ENCODE measurements around the gene LPXN.

LPXN gene

DNA sequence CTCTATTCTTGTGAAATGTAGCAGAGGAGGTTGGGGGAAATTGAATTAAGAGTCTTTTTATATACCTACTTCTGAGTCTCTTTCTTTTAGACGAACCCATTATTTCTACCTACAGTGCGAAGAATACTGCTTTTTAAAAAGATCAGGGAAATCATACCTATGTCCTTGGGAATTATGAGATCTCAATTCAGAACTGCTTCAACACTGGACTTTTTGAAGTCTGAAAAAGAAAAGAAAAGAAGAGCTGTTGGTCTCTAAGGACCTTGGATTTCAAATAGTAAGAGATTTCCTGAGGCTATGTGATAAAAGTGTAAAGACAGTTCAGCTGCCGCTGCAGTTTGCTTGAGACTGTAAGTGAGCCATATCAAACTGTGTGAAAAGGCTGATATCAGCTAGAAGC, 64.0 kb downstream of the LPXN start:
- TF ChIP-seq, protein P1, sequence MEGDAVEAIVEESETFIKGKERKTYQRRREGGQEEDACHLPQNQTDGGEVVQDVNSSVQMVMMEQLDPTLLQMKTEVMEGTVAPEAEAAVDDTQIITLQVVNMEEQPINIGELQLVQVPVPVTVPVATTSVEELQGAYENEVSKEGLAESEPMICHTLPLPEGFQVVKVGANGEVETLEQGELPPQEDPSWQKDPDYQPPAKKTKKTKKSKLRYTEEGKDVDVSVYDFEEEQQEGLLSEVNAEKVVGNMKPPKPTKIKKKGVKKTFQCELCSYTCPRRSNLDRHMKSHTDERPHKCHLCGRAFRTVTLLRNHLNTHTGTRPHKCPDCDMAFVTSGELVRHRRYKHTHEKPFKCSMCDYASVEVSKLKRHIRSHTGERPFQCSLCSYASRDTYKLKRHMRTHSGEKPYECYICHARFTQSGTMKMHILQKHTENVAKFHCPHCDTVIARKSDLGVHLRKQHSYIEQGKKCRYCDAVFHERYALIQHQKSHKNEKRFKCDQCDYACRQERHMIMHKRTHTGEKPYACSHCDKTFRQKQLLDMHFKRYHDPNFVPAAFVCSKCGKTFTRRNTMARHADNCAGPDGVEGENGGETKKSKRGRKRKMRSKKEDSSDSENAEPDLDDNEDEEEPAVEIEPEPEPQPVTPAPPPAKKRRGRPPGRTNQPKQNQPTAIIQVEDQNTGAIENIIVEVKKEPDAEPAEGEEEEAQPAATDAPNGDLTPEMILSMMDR (IDR thresholded peaks at IDR 0.05; ENCODE audit: low read depth, low read length): no peak
- DNase-seq (ENCODE audit: extremely low read depth, low read depth): no peak

DNA sequence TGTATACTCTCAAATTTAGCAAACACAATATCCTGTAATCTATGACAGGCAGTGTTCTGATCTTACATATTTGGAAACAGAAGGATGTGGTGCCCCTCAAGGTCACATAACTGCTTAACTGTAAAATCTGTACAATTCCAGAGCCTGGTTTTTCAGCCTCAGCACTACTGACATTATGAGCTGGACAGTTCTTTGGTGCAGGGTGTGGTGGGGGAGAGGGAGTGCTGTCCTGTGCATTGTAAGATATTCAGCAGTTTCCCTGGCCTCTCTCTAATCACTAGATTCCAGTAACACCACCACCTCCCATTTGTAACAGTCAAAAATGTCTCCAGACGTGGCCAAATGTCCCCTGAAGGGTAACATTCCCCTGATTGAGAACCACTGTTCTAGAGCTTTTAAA, 65.9 kb downstream of the LPXN start:
- TF ChIP-seq, protein P1 (IDR thresholded peaks at IDR 0.05; ENCODE audit: low read depth, low read length): no peak
- DNase-seq (ENCODE audit: extremely low read depth, low read depth): no peak

DNA sequence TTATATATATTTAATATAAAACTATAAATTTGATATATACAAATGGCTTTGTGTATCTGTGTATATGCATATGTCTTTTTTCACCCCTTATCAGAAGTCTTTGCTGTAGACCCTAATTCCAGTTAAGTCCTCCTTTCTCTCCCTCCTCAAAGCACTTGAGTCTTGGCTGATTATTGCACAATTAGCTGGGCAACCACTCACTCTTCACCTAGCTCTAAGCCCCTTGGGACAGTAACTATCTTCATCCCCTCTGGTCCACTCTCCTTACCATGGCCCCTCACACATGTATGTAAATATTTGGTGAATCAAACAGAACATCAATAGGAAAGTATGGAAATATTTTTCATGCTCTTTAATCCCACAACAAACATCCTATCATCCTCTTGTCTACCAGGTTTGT, 66.8 kb downstream of the LPXN start:
- TF ChIP-seq, protein P1 (IDR thresholded peaks at IDR 0.05; ENCODE audit: low read depth, low read length): no peak
- no peak for DNase-seq (ENCODE audit: extremely low read depth, low read depth)

DNA sequence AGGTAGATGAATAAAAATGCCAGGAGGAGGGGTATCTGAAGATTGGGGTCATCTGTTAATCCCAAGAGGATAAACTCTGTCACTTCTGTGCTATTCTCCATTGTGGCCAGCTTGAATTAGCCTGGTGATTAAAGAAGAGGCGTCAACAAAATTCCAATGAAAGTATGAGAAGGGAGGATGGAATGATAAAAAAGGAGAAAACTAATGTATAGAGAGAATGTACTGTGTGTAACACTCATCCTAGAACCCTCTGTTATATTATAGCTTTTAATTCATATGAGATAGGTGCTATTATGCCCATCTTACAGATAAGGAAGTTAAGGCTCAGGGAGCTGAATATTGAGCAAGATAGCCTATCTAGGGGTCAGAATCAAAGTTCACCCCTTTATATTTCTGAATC, 67.7 kb downstream of the LPXN start, which contains the start of gene OR5B21:
OR5B21 (minus strand) TSS at position 101 of the 400 bp plus-strand sequence; CDS start at position 101, 0 bp downstream.
- DNase-seq (ENCODE audit: extremely low read depth, low read depth): no peak
- TF ChIP-seq, protein P1 (IDR thresholded peaks at IDR 0.05; ENCODE audit: low read depth, low read length): no peak

DNA sequence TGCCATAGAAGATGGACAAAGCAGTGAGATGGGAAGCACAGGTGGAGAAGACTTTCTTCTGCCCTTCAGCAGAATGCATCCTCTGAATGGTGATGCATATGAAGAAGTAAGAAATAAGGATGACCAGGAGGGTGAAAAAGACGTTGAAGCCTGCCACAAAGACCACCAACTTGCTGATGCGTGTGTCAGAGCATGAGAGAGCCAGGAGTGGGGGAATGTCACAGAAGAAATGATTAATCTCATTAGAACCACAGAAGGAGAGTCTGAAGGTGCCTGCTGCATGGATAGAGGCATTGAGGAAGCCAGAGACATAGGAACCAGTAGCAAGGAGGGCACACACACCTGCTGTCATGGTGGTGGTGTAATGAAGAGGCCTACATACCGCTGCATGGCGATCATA, 68.3 kb downstream of the LPXN start:
- DNase-seq (ENCODE audit: extremely low read depth, low read depth): no peak
- TF ChIP-seq, protein P1 (IDR thresholded peaks at IDR 0.05; ENCODE audit: low read depth, low read length): no peak

DNA sequence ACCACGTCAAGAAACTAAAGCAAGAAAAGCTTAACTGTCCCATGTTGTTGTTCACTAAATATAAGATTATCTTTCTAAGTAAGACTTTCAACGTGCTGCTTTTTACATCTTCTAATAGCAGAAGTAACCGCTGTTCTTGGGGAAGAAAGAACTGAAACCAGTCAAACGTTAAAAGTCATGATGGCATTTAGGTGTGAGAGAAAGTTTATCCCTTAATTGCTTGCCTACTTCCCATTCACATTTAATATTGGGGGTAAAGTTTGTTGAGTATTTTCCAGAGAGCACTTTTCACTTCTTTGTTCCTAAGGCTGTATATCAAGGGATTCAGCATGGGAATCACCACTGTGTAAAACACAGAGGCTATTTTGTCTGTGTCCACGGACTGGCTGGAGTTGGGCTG, 68.7 kb downstream of the LPXN start:
- DNase-seq (ENCODE audit: extremely low read depth, low read depth): no peak
- TF ChIP-seq, protein P1 (IDR thresholded peaks at IDR 0.05; ENCODE audit: low read depth, low read length): no peak

DNA sequence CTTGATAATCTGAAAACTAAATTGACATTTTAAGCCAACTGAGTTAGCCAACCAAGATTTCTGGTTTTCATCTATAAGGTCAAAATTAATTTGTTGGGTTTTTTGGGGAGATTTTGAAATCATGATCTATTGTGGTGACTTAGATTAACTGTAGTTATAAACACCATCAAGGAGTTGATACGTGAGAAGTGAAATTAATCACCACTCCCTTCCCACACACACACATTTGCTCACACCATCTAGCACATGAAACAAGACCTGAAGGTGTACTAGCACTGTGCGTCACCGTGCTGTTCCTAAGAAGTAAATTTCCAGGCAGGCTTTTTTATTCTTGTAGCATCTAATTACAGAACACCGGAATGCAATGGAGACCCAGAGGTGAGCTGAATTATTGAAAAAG, 69.8 kb downstream of the LPXN start:
- TF ChIP-seq, protein P1 (IDR thresholded peaks at IDR 0.05; ENCODE audit: low read depth, low read length): no peak
- DNase-seq (ENCODE audit: extremely low read depth, low read depth): no peak
